Measurements from ENCODE around the gene UPB1. TPM values are rescaled to one million over a fixed set of nuclear protein-coding genes. Genes with fewer than 3 reads are reported as not detected.
"Not testable (repeated sequence)": the region's sequence is repeated elsewhere in the genome, so short reads cannot be mapped to it uniquely, and the experiment has no call there.

UPB1 gene
- total RNA-seq, 1 donor from 2014 or later, result 0.52 TPM

GRCh38 chr22:24474649-24475255 lies 20.4 kb upstream of the UPB1 start:
- Histone ChIP-seq H3K9ac (ENCODE audit: low read depth in 1 of 3, low read length in 3 of 3) (no peak overlapping the region), H3K27ac (ENCODE audit: low read depth, low read length) (no peak overlapping the region), H3K36me3 (ENCODE audit: control insufficient read depth in 3 of 3, insufficient read depth in 3 of 3, low read length in 3 of 3) (no peaks in the 10 kb centered on the region), H3K27me3 (ENCODE audit: control insufficient read depth in 3 of 3, insufficient read depth in 3 of 3, low read length in 3 of 3) (no peaks in the 10 kb centered on the region), H3K4me3 (ENCODE audit: low read length in 3 of 3) (no peak overlapping the region), H3K4me1 (ENCODE audit: control insufficient read depth in 3 of 3, insufficient read depth in 3 of 3, low read length in 3 of 3) (peaks cover 0 to 5% (median 2%) of the 10 kb centered on the region in 3 donors), H3K9me3 (ENCODE audit: control insufficient read depth in 3 of 3, low read length in 3 of 3) (no peaks in the 10 kb centered on the region)

- no peak overlapping the region for H3K9ac ChIP-seq (ENCODE audit: low read depth in 1 of 3, low read length in 3 of 3)
- no peaks in the 10 kb centered on the region for H3K9me3 ChIP-seq (ENCODE audit: control insufficient read depth in 3 of 3, low read length in 3 of 3)
- H3K4me1 ChIP-seq (ENCODE audit: control insufficient read depth in 3 of 3, insufficient read depth in 3 of 3, low read length in 3 of 3), result peaks cover 0 to 5% (median 0%) of the 10 kb centered on the region in 3 donors
- H3K4me3 ChIP-seq (ENCODE audit: low read length in 3 of 3), result no peak overlapping the region
- H3K27ac ChIP-seq (ENCODE audit: low read depth, low read length), result no peak overlapping the region
- no peaks in the 10 kb centered on the region for H3K36me3 ChIP-seq (ENCODE audit: control insufficient read depth in 3 of 3, insufficient read depth in 3 of 3, low read length in 3 of 3)
- H3K27me3 ChIP-seq (ENCODE audit: control insufficient read depth in 3 of 3, insufficient read depth in 3 of 3, low read length in 3 of 3), result no peaks in the 10 kb centered on the region
These were observed 13.5 kb upstream of the UPB1 start for GRCh38 chr22:24481641-24482040.

- no peak overlapping the region for H3K9ac ChIP-seq (ENCODE audit: low read depth in 1 of 3, low read length in 3 of 3)
- H3K4me1 ChIP-seq (ENCODE audit: control insufficient read depth in 3 of 3, insufficient read depth in 3 of 3, low read length in 3 of 3), result peaks cover 0 to 5% (median 0%) of the 10 kb centered on the region in 3 donors
- no peak overlapping the region for H3K27ac ChIP-seq (ENCODE audit: low read depth, low read length)
- H3K9me3 ChIP-seq (ENCODE audit: control insufficient read depth in 3 of 3, low read length in 3 of 3), result no peaks in the 10 kb centered on the region
- H3K36me3 ChIP-seq (ENCODE audit: control insufficient read depth in 3 of 3, insufficient read depth in 3 of 3, low read length in 3 of 3), result no peaks in the 10 kb centered on the region
- H3K27me3 ChIP-seq (ENCODE audit: control insufficient read depth in 3 of 3, insufficient read depth in 3 of 3, low read length in 3 of 3), result no peaks in the 10 kb centered on the region
- no peak overlapping the region for H3K4me3 ChIP-seq (ENCODE audit: low read length in 3 of 3)
These were observed 12.6 kb upstream of the UPB1 start for GRCh38 chr22:24482575-24482974.

GRCh38 chr22:24482998-24483397 lies 12.1 kb upstream of the UPB1 start:
- Histone ChIP-seq H3K9me3 (ENCODE audit: control insufficient read depth in 3 of 3, low read length in 3 of 3) (no peaks in the 10 kb centered on the region), H3K27ac (ENCODE audit: low read depth, low read length) (no peak overlapping the region), H3K9ac (ENCODE audit: low read depth in 1 of 3, low read length in 3 of 3) (no peak overlapping the region), H3K4me1 (ENCODE audit: control insufficient read depth in 3 of 3, insufficient read depth in 3 of 3, low read length in 3 of 3) (peaks cover 0 to 5% (median 0%) of the 10 kb centered on the region in 3 donors), H3K36me3 (ENCODE audit: control insufficient read depth in 3 of 3, insufficient read depth in 3 of 3, low read length in 3 of 3) (no peaks in the 10 kb centered on the region), H3K4me3 (ENCODE audit: low read length in 3 of 3) (no peak overlapping the region), H3K27me3 (ENCODE audit: control insufficient read depth in 3 of 3, insufficient read depth in 3 of 3, low read length in 3 of 3) (no peaks in the 10 kb centered on the region)

GRCh38 chr22:24483976-24484545 lies 11.1 kb upstream of the UPB1 start:
- Histone ChIP-seq H3K36me3 (ENCODE audit: control insufficient read depth in 3 of 3, insufficient read depth in 3 of 3, low read length in 3 of 3) (no peaks in the 10 kb centered on the region), H3K9me3 (ENCODE audit: control insufficient read depth in 3 of 3, low read length in 3 of 3) (no peaks in the 10 kb centered on the region), H3K4me1 (ENCODE audit: control insufficient read depth in 3 of 3, insufficient read depth in 3 of 3, low read length in 3 of 3) (peaks cover 0 to 5% (median 0%) of the 10 kb centered on the region in 3 donors), H3K4me3 (ENCODE audit: low read length in 3 of 3) (no peak overlapping the region), H3K9ac (ENCODE audit: low read depth in 1 of 3, low read length in 3 of 3) (no peak overlapping the region), H3K27ac (ENCODE audit: low read depth, low read length) (no peak overlapping the region), H3K27me3 (ENCODE audit: control insufficient read depth in 3 of 3, insufficient read depth in 3 of 3, low read length in 3 of 3) (no peaks in the 10 kb centered on the region)

GRCh38 chr22:24485170-24485569 lies 10.0 kb upstream of the UPB1 start:
- Histone ChIP-seq H3K4me1 (ENCODE audit: control insufficient read depth in 3 of 3, insufficient read depth in 3 of 3, low read length in 3 of 3) (peaks cover 0 to 5% (median 0%) of the 10 kb centered on the region in 3 donors), H3K9ac (ENCODE audit: low read depth in 1 of 3, low read length in 3 of 3) (no peak overlapping the region), H3K27me3 (ENCODE audit: control insufficient read depth in 3 of 3, insufficient read depth in 3 of 3, low read length in 3 of 3) (no peaks in the 10 kb centered on the region)

GRCh38 chr22:24485608-24486007 lies 9.5 kb upstream of the UPB1 start:
- Histone ChIP-seq H3K9ac (ENCODE audit: low read depth in 1 of 3, low read length in 3 of 3) (no peak overlapping the region), H3K9me3 (ENCODE audit: control insufficient read depth in 3 of 3, low read length in 3 of 3) (no peaks in the 10 kb centered on the region)

More at GRCh38 chr22:24485170-24485569, 10.0 kb upstream of the UPB1 start:
- Histone ChIP-seq H3K4me3 (ENCODE audit: low read length in 3 of 3) (no peak overlapping the region), H3K9me3 (ENCODE audit: control insufficient read depth in 3 of 3, low read length in 3 of 3) (no peaks in the 10 kb centered on the region), H3K36me3 (ENCODE audit: control insufficient read depth in 3 of 3, insufficient read depth in 3 of 3, low read length in 3 of 3) (no peaks in the 10 kb centered on the region), H3K27ac (ENCODE audit: low read depth, low read length) (no peak overlapping the region)

GRCh38 chr22:24486501-24486921 lies 8.6 kb upstream of the UPB1 start:
- Histone ChIP-seq H3K4me3 (ENCODE audit: low read length in 3 of 3) (no peak overlapping the region), H3K27me3 (ENCODE audit: control insufficient read depth in 3 of 3, insufficient read depth in 3 of 3, low read length in 3 of 3) (no peaks in the 10 kb centered on the region), H3K27ac (ENCODE audit: low read depth, low read length) (no peak overlapping the region), H3K9me3 (ENCODE audit: control insufficient read depth in 3 of 3, low read length in 3 of 3) (no peaks in the 10 kb centered on the region), H3K36me3 (ENCODE audit: control insufficient read depth in 3 of 3, insufficient read depth in 3 of 3, low read length in 3 of 3) (no peaks in the 10 kb centered on the region), H3K9ac (ENCODE audit: low read depth in 1 of 3, low read length in 3 of 3) (no peak overlapping the region), H3K4me1 (ENCODE audit: control insufficient read depth in 3 of 3, insufficient read depth in 3 of 3, low read length in 3 of 3) (peaks cover 0 to 5% (median 0%) of the 10 kb centered on the region in 3 donors)

More at GRCh38 chr22:24485608-24486007, 9.5 kb upstream of the UPB1 start:
- Histone ChIP-seq H3K27ac (ENCODE audit: low read depth, low read length) (no peak overlapping the region), H3K27me3 (ENCODE audit: control insufficient read depth in 3 of 3, insufficient read depth in 3 of 3, low read length in 3 of 3) (no peaks in the 10 kb centered on the region), H3K36me3 (ENCODE audit: control insufficient read depth in 3 of 3, insufficient read depth in 3 of 3, low read length in 3 of 3) (no peaks in the 10 kb centered on the region), H3K4me1 (ENCODE audit: control insufficient read depth in 3 of 3, insufficient read depth in 3 of 3, low read length in 3 of 3) (peaks cover 0 to 5% (median 0%) of the 10 kb centered on the region in 3 donors), H3K4me3 (ENCODE audit: low read length in 3 of 3) (no peak overlapping the region)

GRCh38 chr22:24489011-24489410 lies 6.1 kb upstream of the UPB1 start:
- Histone ChIP-seq H3K4me1 (ENCODE audit: control insufficient read depth in 3 of 3, insufficient read depth in 3 of 3, low read length in 3 of 3) (no peaks in the 10 kb centered on the region), H3K4me3 (ENCODE audit: low read length in 3 of 3) (no peak overlapping the region), H3K9ac (ENCODE audit: low read depth in 1 of 3, low read length in 3 of 3) (no peak overlapping the region), H3K9me3 (ENCODE audit: control insufficient read depth in 3 of 3, low read length in 3 of 3) (no peaks in the 10 kb centered on the region), H3K27me3 (ENCODE audit: control insufficient read depth in 3 of 3, insufficient read depth in 3 of 3, low read length in 3 of 3) (peaks cover under 1 to 5% (median 4%) of the 10 kb centered on the region in 3 donors), H3K36me3 (ENCODE audit: control insufficient read depth in 3 of 3, insufficient read depth in 3 of 3, low read length in 3 of 3) (no peaks in the 10 kb centered on the region), H3K27ac (ENCODE audit: low read depth, low read length) (no peak overlapping the region)

GRCh38 chr22:24489434-24489833 lies 5.7 kb upstream of the UPB1 start:
- not testable (repeated sequence) for H3K36me3 ChIP-seq (ENCODE audit: control insufficient read depth in 3 of 3, insufficient read depth in 3 of 3, low read length in 3 of 3); H3K9me3 ChIP-seq (ENCODE audit: control insufficient read depth in 3 of 3, low read length in 3 of 3); H3K27ac ChIP-seq (ENCODE audit: low read depth, low read length); H3K4me1 ChIP-seq (ENCODE audit: control insufficient read depth in 3 of 3, insufficient read depth in 3 of 3, low read length in 3 of 3); H3K27me3 ChIP-seq (ENCODE audit: control insufficient read depth in 3 of 3, insufficient read depth in 3 of 3, low read length in 3 of 3); H3K4me3 ChIP-seq (ENCODE audit: low read length in 3 of 3); H3K9ac ChIP-seq (ENCODE audit: low read depth in 1 of 3, low read length in 3 of 3)

Measured in skeletal muscle tissue (tissue), 4 donors.